Fibroblast of the aortic adventitia (primary cell): ENCODE measurements around the gene IAPP. TPM values are rescaled to one million over a fixed set of nuclear protein-coding genes. Genes with fewer than 3 reads are reported as not detected.
"Not testable (repeated sequence)": the region's sequence is repeated elsewhere in the genome, so short reads cannot be mapped to it uniquely, and the experiment has no call there.

ENCODE experiments used
- DNase-seq: peaks from one replicate; pipeline ENCODE4 v3.0.0-alpha.2; 2010; ENCODE audit warnings: low read depth
- H3K4me3 ChIP-seq: 2 replicates; pipeline ENCODE4 v1.5.1; 2011; ENCODE audit warnings: low read depth, mild to moderate bottlenecking, control low read depth, low read length, moderate library complexity
- CTCF ChIP-seq: IDR thresholded peaks from 2 replicates; pipeline ENCODE4 v1.5.1; 2011; ENCODE audit warnings: mild to moderate bottlenecking, low read length, control low read depth, inconsistent platforms; ENCODE audit not compliant: insufficient read depth
- total RNA-seq: library from RNA; depleted of rRNA; stranded (reverse); fragments of >200 nt; gene quantifications from 2 replicates; pipeline ENCODE4 v1.2.3, GENCODE V29; 2012; ENCODE audit warnings: low replicate concordance

Gene IAPP
- total RNA-seq, 1 donor: not detected

GRCh38 chr12:21346542-21347205, 26.0 kb upstream of the IAPP start:
- no peak for DNase-seq
- no peak for TF ChIP-seq CTCF
- no peak overlapping the region for H3K4me3 ChIP-seq

- no peak for DNase-seq
- no peak overlapping the region for H3K4me3 ChIP-seq
- no peak for TF ChIP-seq CTCF
Observed at GRCh38 chr12:21350975-21351374, 21.7 kb upstream of the IAPP start.

GRCh38 chr12:21353487-21353886, 19.2 kb upstream of the IAPP start:
- H3K4me3 ChIP-seq: no peak overlapping the region
- no peak for DNase-seq
- no peak for TF ChIP-seq CTCF

GRCh38 chr12:21353948-21354347, 18.8 kb upstream of the IAPP start:
- no peak for TF ChIP-seq CTCF
- DNase-seq: no peak
- no peak overlapping the region for H3K4me3 ChIP-seq

- TF ChIP-seq CTCF: no peak
- DNase-seq: no peak
- no peak overlapping the region for H3K4me3 ChIP-seq
Observed at GRCh38 chr12:21354641-21355040, 18.1 kb upstream of the IAPP start.

- not testable (repeated sequence) for H3K4me3 ChIP-seq, DNase-seq
Observed at GRCh38 chr12:21360632-21361031, 12.1 kb upstream of the IAPP start.

GRCh38 chr12:21369141-21369980, 3.3 kb upstream of the IAPP start:
- DNase-seq: no peak
- no peak overlapping the region for H3K4me3 ChIP-seq
- no peak for TF ChIP-seq CTCF
